ENCODE measurements around the gene CALM1.
A peak's percentile ranks its signal among the peaks of the same experiment; 100 is the strongest.

The CALM1 gene

GRCh38 chr14:90396341-90397339 is at the start of gene CALM1:
CALM1 (plus strand) TSS chr14:90397029; CDS start chr14:90397231, 202 bp downstream.
- DNase-seq (ENCODE audit: low read depth in 2 of 2), result peak; percentile 85 to 87

GRCh38 chr14:90348270-90348669 is 48.6 kb upstream of the CALM1 start:
- no peak for DNase-seq (ENCODE audit: low read depth in 2 of 2)

GRCh38 chr14:90349739-90350138 is 47.1 kb upstream of the CALM1 start:
- no peak for DNase-seq (ENCODE audit: low read depth in 2 of 2)

- DNase-seq (ENCODE audit: low read depth in 2 of 2), result no peak
Observed at GRCh38 chr14:90354551-90355298, 42.1 kb upstream of the CALM1 start.

- no peak for DNase-seq (ENCODE audit: low read depth in 2 of 2)
Observed at GRCh38 chr14:90355540-90356518, 41.0 kb upstream of the CALM1 start.

- no peak for DNase-seq (ENCODE audit: low read depth in 2 of 2)
Observed at GRCh38 chr14:90356925-90357324, 39.9 kb upstream of the CALM1 start.

- no peak for DNase-seq (ENCODE audit: low read depth in 2 of 2)
Observed at GRCh38 chr14:90358359-90358758, 38.5 kb upstream of the CALM1 start.

GRCh38 chr14:90361865-90362557 is 34.8 kb upstream of the CALM1 start:
- no peak for DNase-seq (ENCODE audit: low read depth in 2 of 2)

- DNase-seq (ENCODE audit: low read depth in 2 of 2), result no peak
Observed at GRCh38 chr14:90362558-90362896, 34.3 kb upstream of the CALM1 start.

- no peak for DNase-seq (ENCODE audit: low read depth in 2 of 2)
Observed at GRCh38 chr14:90368946-90369721, 27.7 kb upstream of the CALM1 start.

GRCh38 chr14:90373887-90374286 is 22.9 kb upstream of the CALM1 start:
- DNase-seq (ENCODE audit: low read depth in 2 of 2), result no peak

GRCh38 chr14:90374813-90375212 is 22.0 kb upstream of the CALM1 start:
- no peak for DNase-seq (ENCODE audit: low read depth in 2 of 2)

GRCh38 chr14:90375934-90376333 is 20.9 kb upstream of the CALM1 start:
- DNase-seq (ENCODE audit: low read depth in 2 of 2), result no peak

GRCh38 chr14:90378249-90378648 is 18.6 kb upstream of the CALM1 start:
- no peak for DNase-seq (ENCODE audit: low read depth in 2 of 2)

GRCh38 chr14:90379106-90379505 is 17.7 kb upstream of the CALM1 start:
- DNase-seq (ENCODE audit: low read depth in 2 of 2), result no peak

GRCh38 chr14:90381011-90381786 is 15.6 kb upstream of the CALM1 start:
- peak; percentile 83 to 85 for DNase-seq (ENCODE audit: low read depth in 2 of 2)

GRCh38 chr14:90381999-90382451 is 14.8 kb upstream of the CALM1 start:
- DNase-seq (ENCODE audit: low read depth in 2 of 2), result no peak

- DNase-seq (ENCODE audit: low read depth in 2 of 2), result peak; percentile 54 to 62
Observed at GRCh38 chr14:90382491-90383125, 14.2 kb upstream of the CALM1 start.

Data from fibroblast of skin of left quadriceps (primary cell).